Midbrain (tissue), 1 donor: ENCODE measurements around the gene SNORC.
"Not testable (repeated sequence)": the region's sequence is repeated elsewhere in the genome, so short reads cannot be mapped to it uniquely, and the experiment has no call there.

Experiments
- DNase-seq: peaks from one replicate; lab custom pipeline; 2025; lab: John Stamatoyannopoulos, UW

SNORC gene

GRCh38 chr2:232870018-232870765 is at the start of gene SNORC:
TSS of gene SNORC (plus strand) at chr2:232870264. CDS start at chr2:232870342, 78 bp downstream.
- no peak for DNase-seq

GRCh38 chr2:232829988-232830387 is 40.1 kb upstream of the SNORC start:
- DNase-seq, result no peak

- no peak for DNase-seq
Observed at GRCh38 chr2:232831496-232831895, 38.6 kb upstream of the SNORC start.

GRCh38 chr2:232833830-232834229 is 36.2 kb upstream of the SNORC start:
- DNase-seq, result no peak

GRCh38 chr2:232835687-232836208 is 34.3 kb upstream of the SNORC start:
- no peak for DNase-seq

GRCh38 chr2:232836934-232837333 is 33.1 kb upstream of the SNORC start:
- no peak for DNase-seq

- DNase-seq, result no peak
Observed at GRCh38 chr2:232838406-232838874, 31.6 kb upstream of the SNORC start.

GRCh38 chr2:232839411-232840079 is 30.5 kb upstream of the SNORC start:
- peak; percentile 20 for DNase-seq

GRCh38 chr2:232842689-232843088 is 27.4 kb upstream of the SNORC start:
- no peak for DNase-seq

GRCh38 chr2:232843834-232844233 is 26.2 kb upstream of the SNORC start:
- peak; percentile 29 for DNase-seq

- no peak for DNase-seq
Observed at GRCh38 chr2:232846055-232846454, 24.0 kb upstream of the SNORC start.

- no peak for DNase-seq
Observed at GRCh38 chr2:232850039-232850438, 20.0 kb upstream of the SNORC start.

- DNase-seq, result not testable (repeated sequence)
Observed at GRCh38 chr2:232852081-232852480, 18.0 kb upstream of the SNORC start.

- DNase-seq, result no peak
Observed at GRCh38 chr2:232852676-232853075, 17.4 kb upstream of the SNORC start.

- no peak for DNase-seq
Observed at GRCh38 chr2:232854082-232854481, 16.0 kb upstream of the SNORC start.

GRCh38 chr2:232857158-232857563 is 12.9 kb upstream of the SNORC start:
- DNase-seq, result no peak

- no peak for DNase-seq
Observed at GRCh38 chr2:232859385-232859916, 10.6 kb upstream of the SNORC start.

GRCh38 chr2:232860593-232861241 is 9.3 kb upstream of the SNORC start:
- DNase-seq, result no peak

- no peak for DNase-seq
Observed at GRCh38 chr2:232861353-232861752, 8.7 kb upstream of the SNORC start.

- DNase-seq, result no peak
Observed at GRCh38 chr2:232863996-232864395, 6.1 kb upstream of the SNORC start.

- no peak for DNase-seq
Observed at GRCh38 chr2:232865165-232865564, 4.9 kb upstream of the SNORC start.

GRCh38 chr2:232866104-232866503 is 4.0 kb upstream of the SNORC start:
- DNase-seq, result no peak
